Measurements from ENCODE around the gene TGM2. TPM values are rescaled to one million over a fixed set of nuclear protein-coding genes. Genes with fewer than 3 reads are reported as not detected.

TGM2 gene
- total and polyA plus RNA-seq, 2 donors (not counting 3 experiments of a cell fraction or from before 2014, with no cell fraction given), result 861 to 868 TPM

- H3K4me1 ChIP-seq (ENCODE audit: control insufficient read depth, extremely low read depth, insufficient read depth, low read length), result no peaks in the 10 kb centered on the region
- no peak overlapping the region for H3K27ac ChIP-seq (ENCODE audit: insufficient read depth, low read depth, low read length)
- ChIA-PET POLR2A (no interaction called here), CTCF (interaction anchor here (1.1 kb wide), 1 partner anchor 9 kb away, joined by 3 read pairs; no protein-coding TSS in a partner anchor)
- dilution Hi-C loops (cut with MboI; ENCODE audit: extremely low pct_ligation_motif_present, low sequenced_read_pairs) (no loop called here), intact Hi-C loops (cut with micrococcal nuclease) (no loop called here)
- H4K20me1 ChIP-seq (replicated peaks; ENCODE audit: control insufficient read depth, extremely low read depth, insufficient read depth, low read length), result no peaks in the 10 kb centered on the region
- BruUV-seq (replicated peaks), result no TSS peak
- no peak overlapping the region for H3K4me3 ChIP-seq (replicated peaks in 1 of 3; ENCODE audit: insufficient read depth in 1 of 3, low read depth in 1 of 3, low read length in 3 of 3)
- no peak overlapping the region for H3K9ac ChIP-seq (replicated peaks; ENCODE audit: extremely low read depth, insufficient read depth, low read length)
- DNase-seq (ENCODE audit: low read depth, low spot score) (no peak), FAIRE-seq (no peak)
- no peaks in the 10 kb centered on the region for H3K9me3 ChIP-seq (replicated peaks; ENCODE audit: control insufficient read depth, insufficient read depth, low read length)
- H3K27me3 ChIP-seq (ENCODE audit: control insufficient read depth in 2 of 2, insufficient read depth in 2 of 2, low read length in 2 of 2), result no peaks in the 10 kb centered on the region
- no peak overlapping the region for H3K4me2 ChIP-seq (ENCODE audit: insufficient read depth, low read length)
- TF ChIP-seq MYC (IDR thresholded peaks at IDR 0.05; ENCODE audit: low read depth, low read length) (no peak), POLR2A (IDR thresholded peaks at IDR 0.05; ENCODE audit: low read depth, low read length) (no peak), MAX (IDR thresholded peaks at IDR 0.05; ENCODE audit: insufficient read depth, insufficient read length) (no peak), FOS (IDR thresholded peaks at IDR 0.05; ENCODE audit: borderline replicate concordance, insufficient read depth, low read length) (no peak), EZH2 (IDR thresholded peaks at IDR 0.05; ENCODE audit: borderline replicate concordance, low read depth, low read length, severe bottlenecking) (no peak), JUN (IDR thresholded peaks at IDR 0.05; ENCODE audit: borderline replicate concordance, insufficient read depth, insufficient read length, low read depth) (no peak), POLR2AphosphoS5 (IDR thresholded peaks at IDR 0.05; ENCODE audit: insufficient read depth, low read depth, low read length) (no peak), GATA2 (IDR thresholded peaks at IDR 0.05; ENCODE audit: insufficient read depth, insufficient read length, low read depth, low read length) (no peak)
- TF ChIP-seq, protein P1, sequence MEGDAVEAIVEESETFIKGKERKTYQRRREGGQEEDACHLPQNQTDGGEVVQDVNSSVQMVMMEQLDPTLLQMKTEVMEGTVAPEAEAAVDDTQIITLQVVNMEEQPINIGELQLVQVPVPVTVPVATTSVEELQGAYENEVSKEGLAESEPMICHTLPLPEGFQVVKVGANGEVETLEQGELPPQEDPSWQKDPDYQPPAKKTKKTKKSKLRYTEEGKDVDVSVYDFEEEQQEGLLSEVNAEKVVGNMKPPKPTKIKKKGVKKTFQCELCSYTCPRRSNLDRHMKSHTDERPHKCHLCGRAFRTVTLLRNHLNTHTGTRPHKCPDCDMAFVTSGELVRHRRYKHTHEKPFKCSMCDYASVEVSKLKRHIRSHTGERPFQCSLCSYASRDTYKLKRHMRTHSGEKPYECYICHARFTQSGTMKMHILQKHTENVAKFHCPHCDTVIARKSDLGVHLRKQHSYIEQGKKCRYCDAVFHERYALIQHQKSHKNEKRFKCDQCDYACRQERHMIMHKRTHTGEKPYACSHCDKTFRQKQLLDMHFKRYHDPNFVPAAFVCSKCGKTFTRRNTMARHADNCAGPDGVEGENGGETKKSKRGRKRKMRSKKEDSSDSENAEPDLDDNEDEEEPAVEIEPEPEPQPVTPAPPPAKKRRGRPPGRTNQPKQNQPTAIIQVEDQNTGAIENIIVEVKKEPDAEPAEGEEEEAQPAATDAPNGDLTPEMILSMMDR (IDR thresholded peaks at IDR 0.05; ENCODE audit: extremely low read depth in 1 of 2, insufficient read depth in 1 of 2, low read depth in 1 of 2, low read length in 2 of 2), result no peak
- no peaks in the 10 kb centered on the region for H3K36me3 ChIP-seq (ENCODE audit: control insufficient read depth in 2 of 2, extremely low read depth in 1 of 2, insufficient read depth in 2 of 2, low read length in 2 of 2)
- no peaks in the 10 kb centered on the region for H3K79me2 ChIP-seq (ENCODE audit: control insufficient read depth, insufficient read depth, low read length)
- H3K9me1 ChIP-seq (replicated peaks; ENCODE audit: control insufficient read depth, extremely low read depth, insufficient read depth, low read length), result no peaks in the 10 kb centered on the region
- no peak overlapping the region for H2AFZ ChIP-seq (ENCODE audit: low read depth, low read length)
These were observed 44.1 kb upstream of the TGM2 start for GRCh38 chr20:38209054-38209675.
